Stimulated activated CD8-positive, alpha-beta memory T cell treated with anti-CD3 and anti-CD28 coated beads, Interleukin-4, amount 100 ng/mL, for 1 hour (primary cell): ENCODE results near the gene ALDH7A1.

Experiments used
- DNase-seq, 2 donors: peaks; one replicate each; pipeline ENCODE4 v3.0.0-alpha.2; 2020; ENCODE audit warnings: low read depth in 2 of 2, low spot score in 1 of 2

Gene ALDH7A1

DNA sequence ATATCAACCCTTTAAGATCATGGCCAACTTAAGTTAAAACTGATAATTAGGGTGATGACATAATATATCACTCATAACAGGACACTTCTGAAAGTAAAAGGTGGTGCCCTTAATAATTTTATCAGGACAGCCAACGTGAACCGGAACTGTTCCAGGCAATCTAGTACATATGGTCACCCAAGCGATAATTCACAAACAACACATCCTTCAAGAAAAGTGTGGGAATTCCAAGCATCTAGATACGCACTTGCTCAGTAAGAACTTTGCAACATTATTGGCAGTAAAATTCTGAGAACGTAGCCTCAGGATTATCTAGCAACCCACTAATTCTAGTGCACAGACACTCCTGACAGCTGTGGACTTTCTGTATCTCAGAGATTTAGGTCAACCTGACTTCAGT lies 85.7 kb downstream of the ALDH7A1 start:
- DNase-seq, result no peak

DNA sequence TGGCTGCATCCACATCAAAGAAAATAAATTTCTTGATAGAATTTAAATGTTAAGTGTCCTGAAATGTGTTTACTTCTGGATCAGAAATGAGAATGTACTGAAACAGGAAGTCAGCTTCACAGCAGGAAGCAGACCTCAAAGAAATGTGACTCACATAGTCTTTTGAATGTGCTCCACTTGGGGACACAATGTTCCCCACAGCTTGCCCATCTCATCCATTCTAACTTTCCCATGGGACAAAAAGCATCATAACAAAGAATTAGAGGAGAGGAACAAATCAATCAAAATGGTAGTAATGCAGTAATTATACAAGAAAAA lies 86.1 kb downstream of the ALDH7A1 start:
- DNase-seq, result no peak

DNA sequence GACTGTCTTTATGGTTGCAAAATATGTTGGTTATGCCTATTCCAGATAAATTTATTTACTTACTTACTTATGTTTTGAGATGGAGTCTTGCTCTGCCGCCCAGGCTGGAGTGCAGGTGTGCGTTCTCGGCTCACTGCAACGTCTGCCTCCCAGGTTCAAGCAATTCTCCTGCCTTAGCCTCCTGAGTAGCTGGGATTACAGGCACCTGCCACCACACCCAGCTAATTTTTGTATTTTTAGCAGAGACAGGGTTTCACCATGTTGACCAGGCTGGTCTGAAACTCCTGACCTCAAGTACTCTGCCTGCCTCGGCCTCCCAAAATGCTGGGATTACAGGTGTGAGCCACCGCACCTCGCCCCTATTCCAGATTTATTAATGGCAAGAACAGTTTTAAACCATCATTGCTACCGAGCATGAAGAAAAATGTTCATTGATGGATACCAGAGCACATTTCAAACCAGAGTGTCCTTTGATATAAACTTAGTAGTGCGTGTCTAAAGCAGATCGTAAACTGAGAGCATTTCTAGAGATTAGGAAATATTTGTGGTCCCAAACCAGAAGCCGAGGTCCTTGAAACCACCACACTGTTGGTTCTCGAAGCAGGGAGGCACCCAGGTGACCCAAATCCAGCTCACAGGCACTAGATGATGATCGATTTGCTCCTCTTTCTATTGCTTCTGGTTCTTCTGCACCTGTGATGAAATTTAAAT lies 86.6 kb downstream of the ALDH7A1 start:
- no peak for DNase-seq

DNA sequence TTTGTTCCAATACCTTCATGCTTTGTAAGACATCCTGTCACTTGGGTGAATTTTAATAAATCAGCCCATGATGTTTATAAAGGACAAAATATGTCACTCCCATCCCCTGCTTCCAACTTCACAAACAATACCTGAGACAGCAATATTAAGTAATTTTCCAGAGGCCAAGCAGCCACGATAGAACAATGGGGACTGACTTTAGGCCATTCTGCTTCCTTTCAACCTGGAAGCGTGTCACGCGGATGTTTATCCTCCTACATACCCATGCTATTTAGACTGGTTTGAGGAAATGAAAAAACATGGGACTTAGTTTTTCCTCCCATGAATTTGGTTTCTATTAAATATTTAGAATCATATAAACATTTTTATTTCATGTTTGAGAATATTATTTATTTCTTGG lies 88.9 kb downstream of the ALDH7A1 start:
- DNase-seq, result no peak

DNA sequence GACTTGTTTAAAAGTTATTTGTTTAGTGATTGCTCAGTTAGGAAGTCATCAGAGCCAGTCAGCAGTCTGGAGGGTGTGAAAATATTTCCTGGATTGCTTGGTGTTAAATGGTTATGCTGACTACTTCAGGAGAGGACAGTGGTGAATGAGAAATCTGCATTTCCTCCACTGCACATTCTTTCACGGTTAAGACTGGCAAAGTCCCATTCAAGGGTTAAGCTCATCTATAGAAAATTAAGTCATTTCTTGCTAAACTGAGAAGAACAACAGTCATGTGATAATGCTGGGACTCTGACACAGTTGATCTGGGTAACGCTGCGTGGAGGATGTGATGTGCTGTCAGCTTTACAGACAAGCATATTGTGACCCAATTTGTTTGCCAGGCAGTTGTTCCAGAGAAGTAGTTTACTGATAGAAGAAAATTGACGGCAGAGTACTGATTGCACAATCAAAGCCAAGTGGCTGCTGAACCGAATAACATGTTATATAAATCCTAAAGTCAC lies 91.4 kb downstream of the ALDH7A1 start:
- no peak for DNase-seq

DNA sequence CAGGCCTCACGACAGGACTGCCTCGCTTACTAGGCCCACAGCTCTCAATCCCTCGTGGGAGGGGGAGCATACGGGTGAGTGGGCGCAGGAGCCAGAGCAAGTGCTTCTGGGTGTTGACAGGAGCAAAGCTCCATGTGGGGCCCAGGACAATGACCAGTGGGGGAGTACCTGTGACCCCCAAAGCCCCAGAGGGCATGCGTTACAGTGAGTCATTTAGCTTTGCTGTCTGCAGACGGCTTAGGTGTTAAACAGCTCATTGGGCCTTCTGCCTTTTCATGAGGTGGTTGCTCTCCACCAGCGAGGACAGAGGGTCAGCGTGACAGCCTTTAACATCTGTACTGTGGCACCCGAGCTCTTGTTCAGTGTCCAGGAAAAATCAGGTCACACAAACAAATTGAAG lies 93.6 kb downstream of the ALDH7A1 start:
- DNase-seq, result no peak

DNA sequence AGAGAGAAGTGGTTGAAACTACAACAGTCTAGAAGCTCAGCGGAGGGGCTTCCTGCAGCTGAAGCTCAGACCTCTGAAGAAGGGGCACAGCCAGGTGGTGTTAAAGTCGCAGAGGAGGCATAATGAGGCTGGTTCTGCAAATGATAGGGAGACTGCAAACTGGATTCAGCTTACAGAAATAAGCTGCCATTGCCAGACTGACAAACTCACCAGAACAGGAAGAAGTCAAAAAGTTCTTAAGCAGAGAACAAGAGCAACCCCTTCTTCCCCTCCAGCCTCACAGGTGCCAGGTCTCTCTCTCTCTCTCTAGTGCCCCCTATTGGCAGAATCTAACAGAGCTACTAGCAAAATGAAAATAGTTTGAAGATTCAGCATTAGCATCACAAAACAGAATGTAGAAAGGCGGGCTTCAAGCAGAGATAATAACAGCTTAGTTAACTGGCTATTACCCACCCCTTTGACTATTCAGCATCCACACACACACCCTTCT lies 95.1 kb downstream of the ALDH7A1 start:
- no peak for DNase-seq

DNA sequence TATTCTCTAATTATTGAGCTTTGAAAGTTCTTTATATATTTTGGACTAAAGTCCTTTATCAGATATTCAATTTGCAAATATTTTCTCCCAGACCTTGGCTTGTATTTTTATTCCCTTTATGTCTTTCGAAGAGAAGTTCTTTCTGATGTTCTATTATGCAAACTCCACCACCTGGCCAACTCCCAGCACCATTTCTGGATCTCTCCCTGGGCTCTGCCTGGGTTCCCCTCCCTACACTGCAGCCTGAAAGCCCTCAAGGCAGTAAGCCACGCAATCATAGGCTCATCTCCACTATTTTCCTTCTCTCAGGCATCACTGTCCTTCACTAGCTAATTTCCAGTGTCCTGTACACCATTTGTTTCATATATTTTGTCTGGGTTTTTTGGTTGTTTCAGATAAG lies 95.7 kb downstream of the ALDH7A1 start:
- no peak for DNase-seq

DNA sequence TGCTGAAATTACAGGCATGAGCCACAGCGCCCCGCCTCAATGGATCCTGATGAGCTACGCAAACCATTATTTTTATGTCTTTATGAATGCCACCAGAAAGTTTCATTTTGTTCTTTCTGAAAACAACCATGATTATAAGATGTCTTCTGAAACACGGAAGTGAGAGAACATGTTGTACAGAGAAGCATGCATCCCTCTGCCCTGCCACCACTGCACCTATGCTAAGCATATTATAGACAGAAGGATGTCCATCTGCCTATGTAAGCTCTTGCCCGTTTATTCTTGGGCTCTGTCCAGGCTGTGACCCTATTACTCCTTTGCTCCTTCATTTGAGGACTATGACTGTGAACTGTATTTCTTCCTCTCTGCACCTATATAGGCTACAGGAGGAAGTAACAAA lies 97.5 kb downstream of the ALDH7A1 start:
- DNase-seq, result no peak

DNA sequence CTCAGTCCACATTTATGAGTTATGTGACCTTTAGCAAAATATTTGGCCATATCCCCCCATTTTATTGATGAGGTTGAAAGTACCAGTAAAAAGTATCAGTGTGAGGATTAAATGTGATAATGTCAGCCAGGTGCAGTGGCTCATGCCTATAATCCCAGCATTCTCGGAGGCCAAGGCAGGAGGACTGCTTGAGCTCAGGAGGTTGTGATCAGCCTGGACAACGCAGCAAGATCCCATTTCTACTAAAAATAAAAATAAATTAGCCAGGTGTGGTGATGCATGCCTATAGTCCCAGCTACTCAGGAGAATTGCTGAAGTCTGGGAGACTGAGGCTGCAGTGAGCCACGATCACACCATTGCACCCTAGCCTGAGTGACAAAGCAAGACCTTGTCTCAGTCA lies 100.6 kb downstream of the ALDH7A1 start:
- no peak for DNase-seq

DNA sequence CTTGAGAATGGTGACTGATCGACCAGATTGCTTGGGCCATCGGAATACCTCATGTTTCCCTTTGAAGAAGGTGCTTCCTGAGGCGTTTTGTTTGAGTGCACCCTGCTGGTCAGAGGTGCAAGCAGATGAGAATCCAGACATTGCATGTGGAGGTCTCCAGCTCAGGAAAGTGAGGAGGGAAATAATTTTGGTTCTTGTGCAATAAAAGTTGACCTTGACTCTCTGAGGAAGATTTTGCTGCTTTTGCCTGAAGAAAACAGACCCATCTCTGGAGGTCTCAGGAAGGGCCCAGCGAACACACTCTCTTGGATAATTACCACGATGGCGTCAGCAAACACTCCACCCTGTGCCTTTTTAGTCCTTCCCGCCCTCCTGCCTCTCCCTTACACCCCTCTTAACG lies 102.1 kb downstream of the ALDH7A1 start:
- no peak for DNase-seq

DNA sequence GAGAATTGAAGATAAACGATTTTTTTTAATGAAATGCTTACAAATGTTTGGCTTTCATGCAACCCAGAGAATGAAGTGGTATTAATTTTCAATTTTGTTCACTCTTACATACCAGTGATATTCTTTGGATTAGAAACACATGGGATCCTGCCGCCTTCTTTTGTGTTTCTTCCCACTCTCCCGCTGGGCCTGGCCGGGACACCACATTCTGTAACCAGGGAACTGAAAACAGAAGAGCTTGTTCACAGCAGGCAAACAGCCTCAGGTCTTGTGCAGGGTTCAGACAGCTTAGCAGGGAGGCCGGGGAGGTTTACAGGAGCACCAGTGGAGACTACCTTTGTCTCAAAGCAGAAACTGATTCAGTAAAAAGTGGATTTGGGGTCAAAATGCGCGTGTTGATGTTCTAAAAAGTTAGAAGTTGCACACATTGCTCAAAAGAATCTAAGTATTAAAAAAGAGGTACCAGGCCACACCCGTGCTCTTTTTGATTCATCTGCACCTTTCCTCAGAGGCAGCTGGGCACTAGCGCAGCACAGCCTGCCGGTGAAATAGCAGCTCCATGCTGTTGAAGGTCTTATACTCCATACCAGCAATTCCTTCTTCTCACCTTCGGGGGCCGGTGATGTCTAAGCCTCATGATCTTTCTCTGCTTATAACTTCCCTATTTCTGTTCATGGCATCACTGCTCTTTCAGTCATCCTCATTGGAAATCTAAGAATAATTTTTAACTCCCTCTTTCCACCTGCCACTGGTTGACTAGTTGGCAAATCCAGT lies 104.7 kb downstream of the ALDH7A1 start:
- DNase-seq, result no peak

DNA sequence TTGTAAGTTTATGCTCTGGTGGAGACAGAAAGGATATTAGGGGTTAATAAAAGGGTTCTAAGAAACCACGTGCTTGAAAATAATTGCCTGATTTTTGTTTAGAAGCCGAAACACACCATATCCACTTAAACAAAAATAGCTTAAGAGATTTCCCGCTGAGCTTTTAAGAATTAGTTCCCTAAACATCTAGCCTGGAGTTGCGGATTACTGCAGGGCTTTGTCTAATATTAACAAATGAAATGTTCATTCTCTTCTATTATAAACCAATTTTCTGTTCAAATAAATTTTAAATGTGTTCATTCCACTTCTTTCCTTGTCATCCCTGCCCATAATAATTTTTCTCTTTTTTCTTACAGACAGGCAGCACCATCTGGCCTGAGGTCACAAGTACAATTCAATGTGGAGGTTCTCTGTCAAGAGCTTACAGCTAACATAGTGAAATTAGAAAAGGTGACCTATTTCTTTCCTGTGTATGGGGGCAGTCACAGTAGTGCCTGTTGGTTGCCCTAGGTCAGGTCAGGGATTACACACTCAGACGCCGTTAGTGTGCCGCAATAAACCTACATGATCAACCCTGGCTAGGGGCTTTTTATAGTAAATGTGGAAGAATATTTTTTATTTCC lies 106.5 kb downstream of the ALDH7A1 start:
- no peak for DNase-seq

DNA sequence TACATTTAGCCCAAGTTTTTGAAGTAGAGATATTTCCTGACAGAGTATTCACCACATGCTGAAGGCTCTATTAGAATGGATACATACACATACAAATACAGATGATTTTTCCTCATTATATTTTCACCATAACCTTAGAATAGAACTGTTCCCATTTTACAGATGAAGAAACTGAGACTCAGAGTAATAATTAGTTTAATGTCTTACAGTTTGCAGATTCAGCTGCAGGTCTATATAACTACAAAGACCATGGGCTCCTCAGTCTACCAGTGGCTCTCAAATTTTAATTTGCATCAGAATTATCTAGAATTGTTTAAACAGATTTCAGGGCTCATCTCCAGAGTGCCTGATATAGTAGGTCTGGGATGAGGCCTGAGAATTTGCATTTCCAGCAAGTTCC lies 107.4 kb downstream of the ALDH7A1 start:
- no peak for DNase-seq

DNA sequence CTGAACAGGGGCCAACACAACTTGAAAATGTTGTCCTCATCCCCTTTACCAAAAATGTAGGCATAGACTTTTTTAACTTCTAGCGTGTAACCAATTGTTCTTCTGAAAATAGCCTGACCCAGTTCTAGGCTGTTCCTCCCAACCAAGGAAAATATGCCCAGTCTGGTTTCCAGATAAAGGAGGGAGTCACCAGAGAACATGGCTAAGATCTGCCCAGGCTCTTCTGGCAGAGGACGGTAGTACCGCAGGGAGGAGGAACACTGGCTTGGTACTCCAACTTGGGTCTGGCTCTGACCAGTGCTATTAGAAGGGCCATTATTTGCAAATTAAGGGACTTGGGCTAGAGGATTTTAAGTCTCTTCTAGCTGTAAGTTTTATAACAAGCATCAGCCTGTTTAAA lies 108.7 kb downstream of the ALDH7A1 start:
- no peak for DNase-seq

DNA sequence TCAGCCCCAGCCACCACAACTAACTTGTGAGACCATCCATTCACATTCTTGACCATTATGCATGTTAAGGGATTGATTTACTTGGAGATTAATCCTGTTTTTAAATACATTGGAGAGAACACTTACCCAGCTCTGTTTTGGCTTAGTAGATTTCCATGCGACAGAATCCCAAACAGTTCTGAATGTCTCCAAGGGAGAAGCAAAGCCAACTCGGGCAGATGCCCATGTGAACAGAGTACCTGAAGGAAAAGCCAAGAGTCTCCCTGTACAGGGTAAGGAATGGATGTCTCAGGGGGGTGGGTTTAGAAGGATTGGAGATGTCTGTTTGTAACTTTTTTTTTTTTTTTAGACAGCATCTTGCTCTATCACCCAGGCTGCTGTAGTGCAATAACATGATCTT lies 110.8 kb downstream of the ALDH7A1 start:
- no peak for DNase-seq

DNA sequence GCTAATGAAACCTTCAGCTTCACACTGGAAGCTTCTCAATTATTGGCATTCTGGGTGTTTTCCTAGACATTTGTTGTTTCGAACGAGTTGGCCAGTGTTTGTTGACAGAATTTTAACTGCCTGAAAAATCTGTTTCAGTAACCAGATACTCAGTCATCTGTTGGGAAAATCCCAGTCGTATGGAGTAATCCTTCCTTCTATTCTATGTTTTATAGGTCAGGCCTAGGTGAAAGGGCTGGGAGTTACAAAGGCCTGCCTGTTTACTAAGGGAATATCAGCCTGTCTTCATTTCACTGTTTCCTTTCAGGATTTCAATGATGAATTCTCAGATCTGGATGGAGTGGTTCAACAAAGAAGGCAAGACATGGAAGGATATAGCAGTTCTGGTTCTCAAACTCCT lies 111.9 kb downstream of the ALDH7A1 start:
- no peak for DNase-seq

DNA sequence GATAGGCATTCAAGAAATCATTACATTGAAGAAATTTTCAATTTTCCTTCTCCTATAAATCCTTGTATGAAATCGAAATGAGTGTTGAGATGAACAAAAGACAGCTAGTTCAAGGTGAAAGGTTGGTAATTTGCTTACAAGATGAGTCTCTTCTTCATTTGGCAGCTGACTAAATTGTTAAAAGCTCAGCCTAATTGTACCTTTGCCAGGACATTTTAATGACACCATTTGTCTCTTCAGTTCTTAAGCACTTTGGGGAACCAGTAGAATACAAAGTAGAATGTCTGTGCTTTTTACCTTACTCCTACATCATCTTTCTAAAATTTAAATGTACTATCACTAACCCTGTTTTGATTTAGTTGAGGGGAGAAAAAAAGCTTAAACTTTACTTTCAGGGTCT lies 112.4 kb downstream of the ALDH7A1 start:
- no peak for DNase-seq

DNA sequence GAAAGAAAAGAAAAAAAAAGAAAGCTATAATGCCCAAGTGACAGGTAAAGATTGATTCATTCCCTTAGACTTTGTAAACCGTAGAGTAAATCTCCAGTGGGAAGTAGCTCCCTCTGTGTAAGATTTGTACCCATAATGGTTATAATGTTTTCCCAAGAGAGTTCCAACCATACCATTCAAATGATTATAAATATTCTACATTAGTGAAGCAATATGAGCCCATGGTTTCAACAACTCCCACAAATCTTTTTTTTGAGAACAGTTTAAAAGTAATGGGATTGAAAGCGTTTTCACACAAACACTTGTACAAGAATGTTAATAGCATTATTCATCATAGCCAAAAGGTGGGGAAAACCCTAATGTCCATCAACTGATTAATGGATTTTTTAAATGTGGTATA lies 113.8 kb downstream of the ALDH7A1 start:
- no peak for DNase-seq
